ENCODE data around the gene CD69.

The CD69 gene

GRCh38 chr12:9727813-9728212 lies 32.9 kb downstream of the CD69 start:
- Histone ChIP-seq H3K4ac (ENCODE audit: low read depth, low read length) (no peak overlapping the region), H3K18ac (ENCODE audit: low read length) (no peak overlapping the region), H3K36me3 (ENCODE audit: control insufficient read depth, insufficient read depth, low read length) (no peaks in the 10 kb centered on the region), H4K5ac (ENCODE audit: low read length) (no peak overlapping the region), H3K79me2 (ENCODE audit: control insufficient read depth, insufficient read depth, low read length) (no peaks in the 10 kb centered on the region), H2BK5ac (ENCODE audit: low read length) (no peak overlapping the region), H4K8ac (ENCODE audit: low read depth, low read length) (no peak overlapping the region), H3K23ac (ENCODE audit: low read length) (no peak overlapping the region), H2BK120ac (ENCODE audit: low read depth, low read length) (no peak overlapping the region), H2BK15ac (replicated peaks; ENCODE audit: low read depth) (no peak overlapping the region), H3K56ac (ENCODE audit: low read length) (no peak overlapping the region), H3K4me2 (ENCODE audit: low read length) (no peak overlapping the region), H3K27me3 (ENCODE audit: insufficient read depth, low read length, poor library complexity) (no peaks in the 10 kb centered on the region), H3K9ac (ENCODE audit: low read length) (no peak overlapping the region), H2AK5ac (ENCODE audit: low read length) (no peak overlapping the region), H3K79me1 (ENCODE audit: low read length) (no peaks in the 10 kb centered on the region), H3K27ac (ENCODE audit: low read depth, low read length) (no peak overlapping the region), H3K4me3 (ENCODE audit: low read length) (no peak overlapping the region), H3K4me1 (ENCODE audit: control insufficient read depth, low read depth, low read length) (no peaks in the 10 kb centered on the region)
- DNase-seq, result no peak
- WGBS (ENCODE audit: extremely low coverage, insufficient coverage, low lambda C conversion rate), result no CpG with 5 or more reads among the region's 1 CpG

- no peak overlapping the region for H2BK15ac ChIP-seq (replicated peaks; ENCODE audit: low read depth)
- WGBS (ENCODE audit: extremely low coverage, insufficient coverage, low lambda C conversion rate), result no CpG with 5 or more reads among the region's 2 CpGs
- H3K9ac ChIP-seq (ENCODE audit: low read length), result no peak overlapping the region
- no peak overlapping the region for H3K27ac ChIP-seq (ENCODE audit: low read depth, low read length)
- H3K23ac ChIP-seq (ENCODE audit: low read length), result no peak overlapping the region
- H3K18ac ChIP-seq (ENCODE audit: low read length), result no peak overlapping the region
- H4K5ac ChIP-seq (ENCODE audit: low read length), result no peak overlapping the region
- H3K79me2 ChIP-seq (ENCODE audit: control insufficient read depth, insufficient read depth, low read length), result no peaks in the 10 kb centered on the region
- no peak overlapping the region for H3K4ac ChIP-seq (ENCODE audit: low read depth, low read length)
- H4K8ac ChIP-seq (ENCODE audit: low read depth, low read length), result no peak overlapping the region
- no peaks in the 10 kb centered on the region for H3K27me3 ChIP-seq (ENCODE audit: insufficient read depth, low read length, poor library complexity)
- H3K79me1 ChIP-seq (ENCODE audit: low read length), result no peaks in the 10 kb centered on the region
- H3K36me3 ChIP-seq (ENCODE audit: control insufficient read depth, insufficient read depth, low read length), result no peaks in the 10 kb centered on the region
- H3K4me1 ChIP-seq (ENCODE audit: control insufficient read depth, low read depth, low read length), result no peaks in the 10 kb centered on the region
- DNase-seq, result no peak
- no peak overlapping the region for H2BK120ac ChIP-seq (ENCODE audit: low read depth, low read length)
- H3K4me2 ChIP-seq (ENCODE audit: low read length), result no peak overlapping the region
- H2AK5ac ChIP-seq (ENCODE audit: low read length), result no peak overlapping the region
- H3K56ac ChIP-seq (ENCODE audit: low read length), result no peak overlapping the region
- H2BK5ac ChIP-seq (ENCODE audit: low read length), result no peak overlapping the region
- H3K4me3 ChIP-seq (ENCODE audit: low read length), result no peak overlapping the region
These were observed 35.4 kb downstream of the CD69 start for GRCh38 chr12:9725213-9725870.

- H3K4me1 ChIP-seq (ENCODE audit: control insufficient read depth, low read depth, low read length), result no peaks in the 10 kb centered on the region
- no peak overlapping the region for H3K4me2 ChIP-seq (ENCODE audit: low read length)
- H3K27ac ChIP-seq (ENCODE audit: low read depth, low read length), result no peak overlapping the region
- WGBS (ENCODE audit: extremely low coverage, insufficient coverage, low lambda C conversion rate), result no CpG with 5 or more reads among the region's 1 CpG
- H3K18ac ChIP-seq (ENCODE audit: low read length), result no peak overlapping the region
- H3K23ac ChIP-seq (ENCODE audit: low read length), result no peak overlapping the region
- H4K8ac ChIP-seq (ENCODE audit: low read depth, low read length), result no peak overlapping the region
- H2BK120ac ChIP-seq (ENCODE audit: low read depth, low read length), result no peak overlapping the region
- H2AK5ac ChIP-seq (ENCODE audit: low read length), result no peak overlapping the region
- no peak overlapping the region for H2BK15ac ChIP-seq (replicated peaks; ENCODE audit: low read depth)
- no peak overlapping the region for H3K4me3 ChIP-seq (ENCODE audit: low read length)
- H3K79me1 ChIP-seq (ENCODE audit: low read length), result no peaks in the 10 kb centered on the region
- H3K79me2 ChIP-seq (ENCODE audit: control insufficient read depth, insufficient read depth, low read length), result no peaks in the 10 kb centered on the region
- no peak overlapping the region for H3K4ac ChIP-seq (ENCODE audit: low read depth, low read length)
- no peaks in the 10 kb centered on the region for H3K36me3 ChIP-seq (ENCODE audit: control insufficient read depth, insufficient read depth, low read length)
- no peak overlapping the region for H2BK5ac ChIP-seq (ENCODE audit: low read length)
- no peak for DNase-seq
- no peak overlapping the region for H4K5ac ChIP-seq (ENCODE audit: low read length)
- H3K27me3 ChIP-seq (ENCODE audit: insufficient read depth, low read length, poor library complexity), result no peaks in the 10 kb centered on the region
- H3K9ac ChIP-seq (ENCODE audit: low read length), result no peak overlapping the region
- H3K56ac ChIP-seq (ENCODE audit: low read length), result no peak overlapping the region
These were observed 36.7 kb downstream of the CD69 start for GRCh38 chr12:9724023-9724422.

DNA sequence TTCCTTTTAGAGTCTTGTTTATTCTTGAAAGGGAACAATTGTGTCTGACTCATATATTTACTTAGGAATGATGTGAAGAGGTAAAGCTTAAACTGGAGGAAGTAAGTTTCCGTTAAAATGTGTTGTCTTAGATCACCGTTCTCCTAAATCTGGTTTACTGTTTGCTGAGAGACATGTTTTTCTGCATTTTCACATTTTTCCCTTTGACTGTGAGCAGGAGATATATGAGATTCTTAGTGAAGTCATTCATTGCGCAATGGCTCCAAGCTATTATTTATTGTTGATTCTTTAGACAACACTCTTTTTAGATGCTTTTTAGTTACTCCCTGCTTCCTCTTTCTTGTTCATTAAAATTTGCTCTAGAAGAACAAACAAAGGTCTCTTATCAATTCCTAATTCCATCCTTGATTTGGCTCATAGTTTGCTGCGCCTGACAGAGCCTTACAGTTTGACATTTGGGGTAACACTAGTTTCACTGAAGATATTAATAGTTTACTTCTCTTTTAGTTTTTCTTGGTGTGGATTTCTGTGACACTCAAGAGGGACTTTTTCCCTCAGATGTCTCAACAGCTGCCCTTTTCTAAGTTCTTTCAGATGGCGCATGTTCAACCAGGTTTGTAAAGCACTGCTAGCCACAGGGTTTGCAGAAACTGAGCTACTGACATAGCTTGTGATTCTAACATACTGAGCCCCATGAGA lies 39.2 kb downstream of the CD69 start:
- Histone ChIP-seq H4K5ac (ENCODE audit: low read length) (no peak overlapping the region), H3K79me1 (ENCODE audit: low read length) (no peaks in the 10 kb centered on the region), H3K4me3 (ENCODE audit: low read length) (no peak overlapping the region), H3K23ac (ENCODE audit: low read length) (no peak overlapping the region), H2BK15ac (replicated peaks; ENCODE audit: low read depth) (no peak overlapping the region), H3K4ac (ENCODE audit: low read depth, low read length) (no peak overlapping the region), H4K8ac (ENCODE audit: low read depth, low read length) (no peak overlapping the region), H3K36me3 (ENCODE audit: control insufficient read depth, insufficient read depth, low read length) (no peaks in the 10 kb centered on the region), H3K18ac (ENCODE audit: low read length) (no peak overlapping the region), H3K79me2 (ENCODE audit: control insufficient read depth, insufficient read depth, low read length) (no peaks in the 10 kb centered on the region), H2BK5ac (ENCODE audit: low read length) (no peak overlapping the region), H3K27ac (ENCODE audit: low read depth, low read length) (no peak overlapping the region), H3K27me3 (ENCODE audit: insufficient read depth, low read length, poor library complexity) (no peaks in the 10 kb centered on the region), H3K4me2 (ENCODE audit: low read length) (no peak overlapping the region), H2AK5ac (ENCODE audit: low read length) (no peak overlapping the region), H3K9ac (ENCODE audit: low read length) (no peak overlapping the region), H3K4me1 (ENCODE audit: control insufficient read depth, low read depth, low read length) (no peaks in the 10 kb centered on the region), H3K56ac (ENCODE audit: low read length) (no peak overlapping the region), H2BK120ac (ENCODE audit: low read depth, low read length) (no peak overlapping the region)
- no peak for DNase-seq
- WGBS (ENCODE audit: extremely low coverage, insufficient coverage, low lambda C conversion rate), result no CpG with 5 or more reads among the region's 5 CpGs

- no peak overlapping the region for H3K56ac ChIP-seq (ENCODE audit: low read length)
- H2BK5ac ChIP-seq (ENCODE audit: low read length), result no peak overlapping the region
- H3K36me3 ChIP-seq (ENCODE audit: control insufficient read depth, insufficient read depth, low read length), result no peaks in the 10 kb centered on the region
- no peaks in the 10 kb centered on the region for H3K79me2 ChIP-seq (ENCODE audit: control insufficient read depth, insufficient read depth, low read length)
- H2BK15ac ChIP-seq (replicated peaks; ENCODE audit: low read depth), result no peak overlapping the region
- WGBS (ENCODE audit: extremely low coverage, insufficient coverage, low lambda C conversion rate), result no CpG with 5 or more reads among the region's 1 CpG
- no peaks in the 10 kb centered on the region for H3K79me1 ChIP-seq (ENCODE audit: low read length)
- H3K23ac ChIP-seq (ENCODE audit: low read length), result no peak overlapping the region
- H2BK120ac ChIP-seq (ENCODE audit: low read depth, low read length), result no peak overlapping the region
- no peak overlapping the region for H3K4me3 ChIP-seq (ENCODE audit: low read length)
- H3K27me3 ChIP-seq (ENCODE audit: insufficient read depth, low read length, poor library complexity), result no peaks in the 10 kb centered on the region
- no peak overlapping the region for H2AK5ac ChIP-seq (ENCODE audit: low read length)
- H3K27ac ChIP-seq (ENCODE audit: low read depth, low read length), result no peak overlapping the region
- DNase-seq, result no peak
- H3K4me2 ChIP-seq (ENCODE audit: low read length), result no peak overlapping the region
- no peak overlapping the region for H3K9ac ChIP-seq (ENCODE audit: low read length)
- H3K18ac ChIP-seq (ENCODE audit: low read length), result no peak overlapping the region
- H3K4me1 ChIP-seq (ENCODE audit: control insufficient read depth, low read depth, low read length), result no peaks in the 10 kb centered on the region
- H3K4ac ChIP-seq (ENCODE audit: low read depth, low read length), result no peak overlapping the region
- no peak overlapping the region for H4K5ac ChIP-seq (ENCODE audit: low read length)
- no peak overlapping the region for H4K8ac ChIP-seq (ENCODE audit: low read depth, low read length)
These were observed 40.9 kb downstream of the CD69 start for GRCh38 chr12:9719790-9720189.

DNA sequence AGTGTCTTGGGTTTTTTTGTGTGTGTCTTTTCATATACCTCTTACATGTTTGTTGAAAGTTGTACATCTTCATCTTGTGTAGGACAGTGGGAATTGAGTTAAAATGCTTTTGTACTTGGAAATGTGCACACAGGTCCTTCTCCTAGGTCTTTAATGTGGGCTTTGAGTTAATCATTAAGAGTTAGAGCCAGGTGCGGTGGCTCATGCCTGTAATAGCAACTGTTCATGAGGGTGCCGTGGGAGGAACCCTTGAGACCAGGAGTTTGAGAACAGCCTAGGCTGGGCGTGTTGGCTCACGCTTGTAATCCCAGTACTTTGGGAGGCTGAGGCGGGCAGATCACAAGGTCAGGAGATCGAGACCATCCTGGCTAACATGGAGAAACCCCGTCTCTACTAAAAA lies 41.7 kb downstream of the CD69 start:
- no peak overlapping the region for H2BK15ac ChIP-seq (replicated peaks; ENCODE audit: low read depth)
- no peak overlapping the region for H3K23ac ChIP-seq (ENCODE audit: low read length)
- H2AK5ac ChIP-seq (ENCODE audit: low read length), result no peak overlapping the region
- no peaks in the 10 kb centered on the region for H3K79me2 ChIP-seq (ENCODE audit: control insufficient read depth, insufficient read depth, low read length)
- no peaks in the 10 kb centered on the region for H3K79me1 ChIP-seq (ENCODE audit: low read length)
- no peak overlapping the region for H4K8ac ChIP-seq (ENCODE audit: low read depth, low read length)
- no peak overlapping the region for H3K4ac ChIP-seq (ENCODE audit: low read depth, low read length)
- no peak overlapping the region for H2BK5ac ChIP-seq (ENCODE audit: low read length)
- no peak overlapping the region for H3K27ac ChIP-seq (ENCODE audit: low read depth, low read length)
- H3K18ac ChIP-seq (ENCODE audit: low read length), result no peak overlapping the region
- no peak overlapping the region for H3K4me3 ChIP-seq (ENCODE audit: low read length)
- H3K56ac ChIP-seq (ENCODE audit: low read length), result no peak overlapping the region
- H3K4me1 ChIP-seq (ENCODE audit: control insufficient read depth, low read depth, low read length), result no peaks in the 10 kb centered on the region
- no peak for DNase-seq
- H3K4me2 ChIP-seq (ENCODE audit: low read length), result no peak overlapping the region
- no peak overlapping the region for H3K9ac ChIP-seq (ENCODE audit: low read length)
- WGBS (ENCODE audit: extremely low coverage, insufficient coverage, low lambda C conversion rate), result no CpG with 5 or more reads among the region's 7 CpGs
- H4K5ac ChIP-seq (ENCODE audit: low read length), result no peak overlapping the region
- H3K36me3 ChIP-seq (ENCODE audit: control insufficient read depth, insufficient read depth, low read length), result no peaks in the 10 kb centered on the region
- no peak overlapping the region for H2BK120ac ChIP-seq (ENCODE audit: low read depth, low read length)
- no peaks in the 10 kb centered on the region for H3K27me3 ChIP-seq (ENCODE audit: insufficient read depth, low read length, poor library complexity)

Measured in mesendoderm (in vitro differentiated cells).